PC-9 (cell line): ENCODE data around the gene DACT3.

Source experiments
- EZH2 ChIP-seq: fragments of 200-600 bp; sonication (generic); IDR thresholded peaks from 2 replicates; pipeline ENCODE4 v1.8.0; 2017; ENCODE audit warnings: antibody characterized with exemption, low read depth
- TF ChIP-seq, protein P1 (sequence below): fragments of 200-600 bp; sonication (generic); conservative IDR thresholded peaks from 2 replicates; pipeline ENCODE4 v1.6.1; 2017; ENCODE audit warnings: mixed run types, antibody characterized with exemption, mild to moderate bottlenecking, moderate library complexity

DNA sequence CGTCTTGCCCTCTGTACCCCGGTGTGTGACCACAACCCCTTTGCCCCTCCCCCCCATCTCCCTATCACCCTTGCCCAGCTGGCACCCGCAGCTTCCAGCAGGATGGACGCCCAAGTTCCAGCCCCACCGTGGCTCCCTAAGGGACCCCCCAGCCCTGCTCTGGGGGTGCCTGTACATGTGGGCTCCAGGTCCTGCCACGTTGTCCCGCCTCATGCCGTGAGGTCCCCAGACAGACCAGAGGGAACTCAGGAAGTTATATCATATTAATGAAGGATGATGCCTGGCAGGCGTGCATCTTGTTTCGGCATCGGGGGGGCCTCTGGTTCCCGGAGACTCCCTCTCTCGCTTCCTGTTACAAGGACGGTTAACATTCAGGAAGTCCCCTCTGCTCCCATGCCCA is 34.5 kb downstream of the DACT3 start:
- TF ChIP-seq EZH2, result no peak
- TF ChIP-seq, protein P1, sequence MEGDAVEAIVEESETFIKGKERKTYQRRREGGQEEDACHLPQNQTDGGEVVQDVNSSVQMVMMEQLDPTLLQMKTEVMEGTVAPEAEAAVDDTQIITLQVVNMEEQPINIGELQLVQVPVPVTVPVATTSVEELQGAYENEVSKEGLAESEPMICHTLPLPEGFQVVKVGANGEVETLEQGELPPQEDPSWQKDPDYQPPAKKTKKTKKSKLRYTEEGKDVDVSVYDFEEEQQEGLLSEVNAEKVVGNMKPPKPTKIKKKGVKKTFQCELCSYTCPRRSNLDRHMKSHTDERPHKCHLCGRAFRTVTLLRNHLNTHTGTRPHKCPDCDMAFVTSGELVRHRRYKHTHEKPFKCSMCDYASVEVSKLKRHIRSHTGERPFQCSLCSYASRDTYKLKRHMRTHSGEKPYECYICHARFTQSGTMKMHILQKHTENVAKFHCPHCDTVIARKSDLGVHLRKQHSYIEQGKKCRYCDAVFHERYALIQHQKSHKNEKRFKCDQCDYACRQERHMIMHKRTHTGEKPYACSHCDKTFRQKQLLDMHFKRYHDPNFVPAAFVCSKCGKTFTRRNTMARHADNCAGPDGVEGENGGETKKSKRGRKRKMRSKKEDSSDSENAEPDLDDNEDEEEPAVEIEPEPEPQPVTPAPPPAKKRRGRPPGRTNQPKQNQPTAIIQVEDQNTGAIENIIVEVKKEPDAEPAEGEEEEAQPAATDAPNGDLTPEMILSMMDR, result no peak
